Epithelial cell of proximal tubule (primary cell): ENCODE data around the gene GIPC1. TPM values are rescaled to one million over a fixed set of nuclear protein-coding genes. Genes with fewer than 3 reads are reported as not detected.

Experiments
- DNase-seq: peaks from one replicate; pipeline ENCODE4 v3.0.0-alpha.2; 2011; ENCODE audit warnings: low read depth
- H3K4me3 ChIP-seq: 2 replicates; pipeline ENCODE4 v1.5.1; 2011; ENCODE audit warnings: low read depth, mild to moderate bottlenecking, low read length
- CTCF ChIP-seq: conservative IDR thresholded peaks from 2 replicates; pipeline ENCODE4 v1.5.1; 2012; ENCODE audit warnings: low read depth, mild to moderate bottlenecking, low read length
- total RNA-seq: library from RNA; depleted of rRNA; stranded (reverse); fragments of >200 nt; gene quantifications from 2 replicates; pipeline ENCODE4 v1.2.3, GENCODE V29; 2015

The GIPC1 gene
- total RNA-seq, 1 donor from 2014 or later = 218 TPM

GRCh38 chr19:14479309-14479974 is 16.5 kb downstream of the GIPC1 start:
- TF ChIP-seq CTCF = no peak
- H3K4me3 ChIP-seq = no peak overlapping the region
- no peak for DNase-seq

GRCh38 chr19:14478113-14478545 is 17.8 kb downstream of the GIPC1 start:
- no peak overlapping the region for H3K4me3 ChIP-seq
- DNase-seq = no peak
- no peak for TF ChIP-seq CTCF

DNA sequence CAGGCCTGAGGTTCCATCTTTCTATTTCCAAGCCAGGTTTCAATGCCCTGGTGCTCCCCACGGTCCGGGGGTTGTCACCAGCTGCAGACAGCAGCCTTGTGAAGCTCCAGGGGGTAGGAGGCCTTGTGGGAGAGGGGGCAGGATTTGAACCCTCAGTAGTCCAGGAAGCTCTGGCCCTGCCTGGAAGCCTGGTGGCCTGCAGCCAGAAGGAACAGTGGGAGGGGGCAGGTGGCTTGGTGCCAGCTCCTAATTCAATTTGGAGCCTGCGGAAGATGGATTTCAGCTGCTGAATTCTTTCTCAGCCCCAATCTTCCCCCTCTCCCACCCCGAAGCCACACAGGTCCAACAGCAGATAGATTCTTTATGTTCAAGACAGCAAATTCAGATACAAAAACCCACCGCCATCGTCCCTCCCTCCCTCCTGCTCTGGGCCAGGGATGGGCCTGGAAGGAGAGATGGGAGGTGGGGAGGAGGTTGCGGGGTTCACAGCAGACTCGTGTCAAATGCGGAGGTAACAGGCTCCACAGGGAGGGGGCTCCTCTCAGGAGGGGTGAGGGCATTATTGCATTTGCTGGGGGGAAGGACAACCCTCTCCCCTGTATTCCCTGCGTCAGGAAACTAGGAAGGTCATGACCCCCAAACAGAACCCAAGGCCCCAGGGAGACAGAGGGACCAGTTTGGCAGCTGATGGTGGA is 18.4 kb downstream of the GIPC1 start:
- TF ChIP-seq CTCF = no peak
- no peak overlapping the region for H3K4me3 ChIP-seq
- DNase-seq = no peak

- no peak overlapping the region for H3K4me3 ChIP-seq
- TF ChIP-seq CTCF = no peak
- no peak for DNase-seq
These were observed 19.1 kb downstream of the GIPC1 start for GRCh38 chr19:14476673-14477401.

DNA sequence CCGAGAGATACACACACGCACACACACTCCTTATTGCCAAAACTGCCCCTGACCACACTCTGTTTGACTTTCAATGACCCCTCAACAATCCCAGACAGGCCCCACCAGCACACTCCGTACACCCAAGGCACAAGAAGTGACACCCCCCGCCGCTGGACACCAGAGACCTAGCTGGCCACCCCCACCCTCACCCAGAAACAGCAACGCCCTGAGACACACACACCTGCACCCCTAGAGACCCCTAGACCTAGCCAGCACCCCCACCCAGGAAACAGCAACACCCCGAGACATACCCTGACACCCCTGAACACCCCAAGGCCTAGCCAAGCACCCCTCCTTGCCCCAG is 19.6 kb downstream of the GIPC1 start:
- DNase-seq = no peak

More for the DNA sequence above, 19.6 kb downstream of the GIPC1 start:
- no peak for TF ChIP-seq CTCF
- H3K4me3 ChIP-seq = no peak overlapping the region
